Vagina (tissue), 2 donors: ENCODE data around the gene PELI2.

Experiments used
- CTCF ChIP-seq, 3 experiments: fragments of 450-650 bp in 2 of 3; fragments of 200-600 bp in 1 of 3; sonication (generic) in 1 of 3; IDR thresholded peaks; one replicate each; pipeline ENCODE4 v1.5.1; 2017 to 2019; ENCODE audit warnings: antibody characterized with exemption in 3 of 3, mild to moderate bottlenecking in 2 of 3, moderate library complexity in 2 of 3
- POLR2A ChIP-seq, 2 donors: fragments of 450-650 bp; IDR thresholded peaks; one replicate each; pipeline ENCODE4 v1.6.1; 2017; ENCODE audit warnings: antibody characterized with exemption in 2 of 2, mild to moderate bottlenecking in 2 of 2, moderate library complexity in 2 of 2

GRCh38 chr14:56210571-56210970 lies 92.4 kb downstream of the PELI2 start:
- TF ChIP-seq CTCF (IDR thresholded peaks at IDR 0.05) (no peak), POLR2A (IDR thresholded peaks at IDR 0.05) (no peak)
